H1 (cell line): ENCODE measurements around the gene ZNF101. TPM values are rescaled to one million over a fixed set of nuclear protein-coding genes. Genes with fewer than 3 reads are reported as not detected.

Experiments used
- ATF2 ChIP-seq: IDR thresholded peaks from 2 replicates; pipeline ENCODE4 v1.6.1; 2012; ENCODE audit warnings: low read length, inconsistent platforms
- ATF3 ChIP-seq: IDR thresholded peaks from 2 replicates; pipeline ENCODE4 v1.6.1; 2011; ENCODE audit warnings: low read depth, mild to moderate bottlenecking, low read length; ENCODE audit not compliant: insufficient read depth
- CBX8 ChIP-seq: fragments of 300-800, 300-1000 bp; sonication (generic); IDR thresholded peaks from 2 replicates; pipeline ENCODE4 v1.7.1; 2016; ENCODE audit warnings: low read depth, low read length, borderline replicate concordance
- CREB1 ChIP-seq: IDR thresholded peaks from 2 replicates; pipeline ENCODE4 v1.6.1; 2012; ENCODE audit warnings: inconsistent platforms
- CTCF ChIP-seq, 3 experiments: IDR thresholded peaks; 1 replicate in 2 of 3; 2 replicates in 1 of 3; pipeline versions ENCODE4 v1.5.1 to v1.6.1; 2011; ENCODE audit warnings: low read length in 3 of 3, mild to moderate bottlenecking in 3 of 3, inconsistent platforms in 2 of 3, low read depth in 1 of 3, moderate library complexity in 1 of 3; ENCODE audit not compliant: insufficient read depth in 1 of 3; ENCODE audit errors: control extremely low read depth in 1 of 3
- EZH2 ChIP-seq: fragments of 200-600 bp; sonication (generic); IDR thresholded peaks from 2 replicates; pipeline ENCODE4 v1.7.1; 2012; ENCODE audit warnings: low read depth, mild to moderate bottlenecking, moderate library complexity, low read length, inconsistent platforms; ENCODE audit not compliant: severe bottlenecking
- GABPA ChIP-seq: IDR thresholded peaks from 2 replicates; pipeline ENCODE4 v1.6.1; 2011; ENCODE audit warnings: mild to moderate bottlenecking, low read length, moderate library complexity, borderline replicate concordance; ENCODE audit not compliant: insufficient read depth
- GTF2F1 ChIP-seq: IDR thresholded peaks from 2 replicates; pipeline ENCODE4 v1.6.1; 2012; ENCODE audit warnings: low read depth, low read length, improper control_type of control experiment, borderline replicate concordance
- JUN ChIP-seq: IDR thresholded peaks from 2 replicates; pipeline ENCODE4 v1.6.1; 2011; ENCODE audit warnings: low read depth, mild to moderate bottlenecking, improper control_type of control experiment, low read length
- KDM5A ChIP-seq: fragments of 200-600 bp; IDR thresholded peaks from 2 replicates; pipeline ENCODE4 v1.7.1; 2012; ENCODE audit warnings: mild to moderate bottlenecking, low read length, inconsistent platforms, mixed read lengths
- POLR2A ChIP-seq, 2 experiments: IDR thresholded peaks; 1 replicate in 1 of 2; 2 replicates in 1 of 2; pipeline ENCODE4 v1.6.1; 2011; ENCODE audit warnings: low read depth in 2 of 2, low read length in 2 of 2, mild to moderate bottlenecking in 2 of 2; ENCODE audit errors: control extremely low read depth in 1 of 2
- RNF2 ChIP-seq: fragments of 200-900, 300-1000 bp; sonication (generic); IDR thresholded peaks from 2 replicates; pipeline ENCODE4 v1.7.1; 2016; ENCODE audit warnings: borderline replicate concordance, low read depth, mild to moderate bottlenecking, antibody characterized with exemption, low read length; ENCODE audit not compliant: poor library complexity, severe bottlenecking; ENCODE audit errors: missing control alignments
- SIN3A ChIP-seq, 2 experiments: IDR thresholded peaks in 1 of 2; conservative IDR thresholded peaks in 1 of 2; 2 replicates each; pipeline ENCODE4 v1.6.1; 2011 to 2012; ENCODE audit warnings: low read length in 2 of 2, improper control_type of control experiment in 1 of 2, low read depth in 1 of 2, mild to moderate bottlenecking in 1 of 2
- SIRT6 ChIP-seq: IDR thresholded peaks from one replicate; pipeline ENCODE4 v1.7.1; 2012; ENCODE audit warnings: low read length, inconsistent platforms
- SP2 ChIP-seq: IDR thresholded peaks from 2 replicates; pipeline ENCODE4 v1.6.1; 2012; ENCODE audit warnings: mild to moderate bottlenecking, low read length, inconsistent platforms
- TAF1 ChIP-seq: IDR thresholded peaks from 2 replicates; pipeline ENCODE4 v1.6.1; 2011; ENCODE audit warnings: mild to moderate bottlenecking, low read depth, low read length
- TAF7 ChIP-seq: optimal IDR thresholded peaks from 2 replicates; pipeline ENCODE3; 2011; ENCODE audit warnings: low read depth, mild to moderate bottlenecking, inconsistent platforms, low read length, moderate library complexity, borderline replicate concordance
- TEAD4 ChIP-seq: IDR thresholded peaks from 2 replicates; pipeline ENCODE4 v1.6.1; 2012; ENCODE audit warnings: low read depth, low read length, inconsistent platforms, mixed read lengths
- ZNF274 ChIP-seq: IDR thresholded peaks from 2 replicates; pipeline ENCODE4 v1.7.0; 2012; ENCODE audit warnings: low read length, borderline replicate concordance; ENCODE audit errors: extremely low read depth
- polyA plus RNA-seq, 7 experiments: library from polyadenylated mRNA; depleted of rRNA in 3 of 7; stranded (reverse) in 5 of 7; unstranded in 2 of 7; fragments of >200 nt in 5 of 7; fragments of 200-250 nt in 2 of 7; gene quantifications; 1 replicate in 5 of 7; 2 replicates in 1 of 7; 4 replicates in 1 of 7; pipeline versions ENCODE4 v1.2.1 to v1.2.3, GENCODE V29; 2011 to 2013; ENCODE audit warnings: missing spikeins in 2 of 7, mixed read lengths in 2 of 7
- total RNA-seq: library from RNA; stranded (reverse); fragmentation: NEBNext Ultra II Directional; extraction: Animal tissue kit (Norgen Biotek cat#: 25700); gene quantifications from 2 replicates; pipeline ENCODE4 v1.2.1, GENCODE V29; 2021

Gene ZNF101
- total and polyA plus RNA-seq, 2 of the 8 experiments (the other 6 are each of a cell fraction or from before 2014, with no cell fraction given): 13.0 to 50.9 TPM

- TF ChIP-seq SIRT6 (no peak), TEAD4 (no peak), TAF7 (peak; percentile 84), CTCF (IDR thresholded peaks at IDR 0.05; ENCODE audit: control extremely low read depth in 1 of 3, insufficient read depth in 1 of 3, low read depth in 1 of 3, low read length in 3 of 3) (no peak), ZNF274 (no peak), KDM5A (no peak), TAF1 (peak; percentile 93), SP2 (peak; percentile 64), ATF2 (no peak), CREB1 (no peak), GTF2F1 (no peak), EZH2 (no peak), GABPA (peak; percentile 67; the same call in 1 of the 2 replicates), JUN (no peak), RNF2 (no peak), POLR2A (IDR thresholded peaks at IDR 0.05; ENCODE audit: control extremely low read depth in 1 of 2, low read depth in 2 of 2, low read length in 2 of 2) (peak; percentile 72 to 90), SIN3A (conservative IDR thresholded peaks at IDR 0.05 in 1 of 2, IDR thresholded peaks at IDR 0.05 in 1 of 2; ENCODE audit: low read depth in 1 of 2, low read length in 2 of 2) (peak; percentile 34 to 67; a peak in 3 of 4 replicates), ATF3 (no peak), CBX8 (no peak)
These were observed at the start of gene ZNF101 (continued) for GRCh38 chr19:19668230-19669012.
